ENCODE data around the gene LRRC49. TPM values are rescaled to one million over a fixed set of nuclear protein-coding genes. Genes with fewer than 3 reads are reported as not detected.

LRRC49 gene
- total RNA-seq, 3 donors from 2014 or later: not detected

GRCh38 chr15:71054286-71054952 lies 161.8 kb downstream of the LRRC49 start:
- ATAC-seq (no peak), DNase-seq (no peak)
- Mint-ChIP-seq H3K9me3 (peaks cover 6% of the 10 kb centered on the region), H3K4me1 (ENCODE audit: low read depth) (no peaks in the 10 kb centered on the region), H3K4me3 (no peak overlapping the region), H3K36me3 (ENCODE audit: insufficient read depth) (peaks cover 2% of the 10 kb centered on the region), H3K27me3 (ENCODE audit: low read depth) (peaks cover 11% of the 10 kb centered on the region)

- peaks cover 10% of the 10 kb centered on the region for H3K9me3 Mint-ChIP-seq
- H3K36me3 Mint-ChIP-seq (ENCODE audit: insufficient read depth): peaks cover 2% of the 10 kb centered on the region
- no peak for ATAC-seq
- DNase-seq: no peak
- peaks cover 11% of the 10 kb centered on the region for H3K27me3 Mint-ChIP-seq (ENCODE audit: low read depth)
- no peak overlapping the region for H3K4me3 Mint-ChIP-seq
- no peaks in the 10 kb centered on the region for H3K4me1 Mint-ChIP-seq (ENCODE audit: low read depth)
Observed at GRCh38 chr15:71055461-71055860, 162.8 kb downstream of the LRRC49 start.

GRCh38 chr15:71056111-71056510 lies 163.5 kb downstream of the LRRC49 start:
- no peak overlapping the region for H3K4me3 Mint-ChIP-seq
- DNase-seq (no peak), ATAC-seq (no peak)
- H3K9me3 Mint-ChIP-seq: peaks cover 11% of the 10 kb centered on the region
- peaks cover 11% of the 10 kb centered on the region for H3K27me3 Mint-ChIP-seq (ENCODE audit: low read depth)
- peaks cover 2% of the 10 kb centered on the region for H3K36me3 Mint-ChIP-seq (ENCODE audit: insufficient read depth)
- no peaks in the 10 kb centered on the region for H3K4me1 Mint-ChIP-seq (ENCODE audit: low read depth)

- DNase-seq (no peak), ATAC-seq (no peak)
- H3K27me3 Mint-ChIP-seq (ENCODE audit: low read depth): peaks cover 13% of the 10 kb centered on the region
- H3K4me3 Mint-ChIP-seq: no peak overlapping the region
- no peaks in the 10 kb centered on the region for H3K4me1 Mint-ChIP-seq (ENCODE audit: low read depth)
- H3K36me3 Mint-ChIP-seq (ENCODE audit: insufficient read depth): peaks cover 2% of the 10 kb centered on the region
- H3K9me3 Mint-ChIP-seq: peaks cover 11% of the 10 kb centered on the region
Observed at GRCh38 chr15:71057143-71057542, 164.5 kb downstream of the LRRC49 start.

- peaks cover 13% of the 10 kb centered on the region for H3K27me3 Mint-ChIP-seq (ENCODE audit: low read depth)
- peaks cover 2% of the 10 kb centered on the region for H3K36me3 Mint-ChIP-seq (ENCODE audit: insufficient read depth)
- DNase-seq (no peak), ATAC-seq (no peak)
- H3K9me3 Mint-ChIP-seq: peaks cover 11% of the 10 kb centered on the region
- H3K4me1 Mint-ChIP-seq (ENCODE audit: low read depth): no peaks in the 10 kb centered on the region
- H3K4me3 Mint-ChIP-seq: no peak overlapping the region
Observed at GRCh38 chr15:71057581-71057980, 165.0 kb downstream of the LRRC49 start.

GRCh38 chr15:71060983-71061382 lies 168.4 kb downstream of the LRRC49 start:
- Mint-ChIP-seq H3K9me3 (peaks cover 11% of the 10 kb centered on the region), H3K4me3 (no peak overlapping the region), H3K4me1 (ENCODE audit: low read depth) (no peaks in the 10 kb centered on the region), H3K36me3 (ENCODE audit: insufficient read depth) (peaks cover 2% of the 10 kb centered on the region), H3K27me3 (ENCODE audit: low read depth) (peaks cover 24% of the 10 kb centered on the region)
- ATAC-seq (no peak), DNase-seq (no peak)

- Mint-ChIP-seq H3K9me3 (no peaks in the 10 kb centered on the region), H3K27me3 (ENCODE audit: low read depth) (peaks cover 32% of the 10 kb centered on the region), H3K36me3 (ENCODE audit: insufficient read depth) (no peaks in the 10 kb centered on the region), H3K4me1 (ENCODE audit: low read depth) (no peaks in the 10 kb centered on the region), H3K4me3 (no peak overlapping the region)
- ATAC-seq (no peak), DNase-seq (no peak)
Observed at GRCh38 chr15:71066983-71067382, 174.4 kb downstream of the LRRC49 start.

GRCh38 chr15:71069693-71070092 lies 177.1 kb downstream of the LRRC49 start:
- ATAC-seq: no peak
- DNase-seq: no peak
- H3K36me3 Mint-ChIP-seq (ENCODE audit: insufficient read depth): no peaks in the 10 kb centered on the region
- no peak overlapping the region for H3K4me3 Mint-ChIP-seq
- H3K4me1 Mint-ChIP-seq (ENCODE audit: low read depth): no peaks in the 10 kb centered on the region
- no peaks in the 10 kb centered on the region for H3K9me3 Mint-ChIP-seq
- H3K27me3 Mint-ChIP-seq (ENCODE audit: low read depth): peaks cover 31% of the 10 kb centered on the region

- no peak for DNase-seq
- ATAC-seq: no peak
- peaks cover 23% of the 10 kb centered on the region for H3K27me3 Mint-ChIP-seq (ENCODE audit: low read depth)
- no peaks in the 10 kb centered on the region for H3K9me3 Mint-ChIP-seq
- no peaks in the 10 kb centered on the region for H3K36me3 Mint-ChIP-seq (ENCODE audit: insufficient read depth)
- no peaks in the 10 kb centered on the region for H3K4me1 Mint-ChIP-seq (ENCODE audit: low read depth)
- no peak overlapping the region for H3K4me3 Mint-ChIP-seq
Observed at GRCh38 chr15:71071529-71071928, 178.9 kb downstream of the LRRC49 start.

GRCh38 chr15:71072423-71072822 lies 179.8 kb downstream of the LRRC49 start:
- no peak for ATAC-seq
- peaks cover 23% of the 10 kb centered on the region for H3K27me3 Mint-ChIP-seq (ENCODE audit: low read depth)
- H3K4me3 Mint-ChIP-seq: no peak overlapping the region
- no peaks in the 10 kb centered on the region for H3K4me1 Mint-ChIP-seq (ENCODE audit: low read depth)
- no peaks in the 10 kb centered on the region for H3K9me3 Mint-ChIP-seq
- DNase-seq: no peak
- no peaks in the 10 kb centered on the region for H3K36me3 Mint-ChIP-seq (ENCODE audit: insufficient read depth)

GRCh38 chr15:71078506-71079207 lies 186.0 kb downstream of the LRRC49 start:
- H3K9me3 Mint-ChIP-seq: no peaks in the 10 kb centered on the region
- H3K36me3 Mint-ChIP-seq (ENCODE audit: insufficient read depth): no peaks in the 10 kb centered on the region
- no peak for ATAC-seq
- no peak overlapping the region for H3K4me3 Mint-ChIP-seq
- peaks cover 23% of the 10 kb centered on the region for H3K27me3 Mint-ChIP-seq (ENCODE audit: low read depth)
- no peak for DNase-seq
- no peaks in the 10 kb centered on the region for H3K4me1 Mint-ChIP-seq (ENCODE audit: low read depth)

GRCh38 chr15:71079208-71080044 lies 186.8 kb downstream of the LRRC49 start:
- Mint-ChIP-seq H3K27me3 (ENCODE audit: low read depth) (peaks cover 27% of the 10 kb centered on the region), H3K4me3 (no peak overlapping the region), H3K4me1 (ENCODE audit: low read depth) (no peaks in the 10 kb centered on the region), H3K9me3 (no peaks in the 10 kb centered on the region), H3K36me3 (ENCODE audit: insufficient read depth) (no peaks in the 10 kb centered on the region)
- no peak for DNase-seq
- ATAC-seq: no peak

GRCh38 chr15:71080166-71080565 lies 187.5 kb downstream of the LRRC49 start:
- DNase-seq (no peak), ATAC-seq (no peak)
- Mint-ChIP-seq H3K4me3 (no peak overlapping the region), H3K27me3 (ENCODE audit: low read depth) (peaks cover 24% of the 10 kb centered on the region), H3K36me3 (ENCODE audit: insufficient read depth) (no peaks in the 10 kb centered on the region), H3K9me3 (no peaks in the 10 kb centered on the region), H3K4me1 (ENCODE audit: low read depth) (no peaks in the 10 kb centered on the region)

- no peaks in the 10 kb centered on the region for H3K9me3 Mint-ChIP-seq
- no peak overlapping the region for H3K4me3 Mint-ChIP-seq
- H3K27me3 Mint-ChIP-seq (ENCODE audit: low read depth): peaks cover 24% of the 10 kb centered on the region
- H3K4me1 Mint-ChIP-seq (ENCODE audit: low read depth): no peaks in the 10 kb centered on the region
- no peak for DNase-seq
- no peaks in the 10 kb centered on the region for H3K36me3 Mint-ChIP-seq (ENCODE audit: insufficient read depth)
- ATAC-seq: no peak
Observed at GRCh38 chr15:71080705-71081104, 188.1 kb downstream of the LRRC49 start.
